HEK293T (cell line): ENCODE measurements around the gene SLC22A13.

Experiments
- CTCF ChIA-PET: fragments of 350-600 bp; formaldehyde crosslinking; extraction: SDS; loops from one replicate; lab custom pipeline; 2021; ENCODE audit warnings: antibody characterized with exemption, inconsistent platforms; lab: Yijun Ruan, JAX
- POLR2A ChIA-PET: fragments of 350-600 bp; formaldehyde crosslinking; extraction: SDS; loops from one replicate; lab custom pipeline; 2020; ENCODE audit warnings: antibody characterized with exemption, inconsistent platforms; lab: Yijun Ruan, JAX
- DNase-seq: peaks from one replicate; pipeline ENCODE4 v3.0.0; 2012; ENCODE audit warnings: mixed read lengths; ENCODE audit errors: extremely low spot score
- ARNT ChIP-seq: fragments of 450-650 bp; IDR thresholded peaks from 2 replicates; pipeline ENCODE4 v1.6.1; 2017; ENCODE audit warnings: mild to moderate bottlenecking
- BHLHE40 ChIP-seq: fragments of 450-650 bp; IDR thresholded peaks from 2 replicates; pipeline ENCODE4 v1.6.1; 2016; ENCODE audit warnings: mild to moderate bottlenecking, moderate library complexity, borderline replicate concordance
- CTBP1 ChIP-seq: fragments of 450-650 bp; IDR thresholded peaks from 2 replicates; pipeline ENCODE4 v1.6.1; 2016; ENCODE audit warnings: borderline replicate concordance
- ELF4 ChIP-seq: fragments of 450-650 bp; IDR thresholded peaks from 2 replicates; pipeline ENCODE4 v1.6.1; 2017; ENCODE audit warnings: antibody characterized with exemption
- FOXA1 ChIP-seq: fragments of 450-650 bp; IDR thresholded peaks from 2 replicates; pipeline ENCODE4 v1.6.1; 2016; ENCODE audit warnings: mild to moderate bottlenecking
- FOXK2 ChIP-seq: fragments of 450-650 bp; IDR thresholded peaks from 2 replicates; pipeline ENCODE4 v1.6.1; 2016; ENCODE audit warnings: mild to moderate bottlenecking
- FOXM1 ChIP-seq: fragments of 450-650 bp; IDR thresholded peaks from 2 replicates; pipeline ENCODE4 v1.6.1; 2017; ENCODE audit warnings: mild to moderate bottlenecking, borderline replicate concordance
- HDGF ChIP-seq: fragments of 450-650 bp; IDR thresholded peaks from 2 replicates; pipeline ENCODE4 v1.6.1; 2017; ENCODE audit warnings: antibody characterized with exemption, borderline replicate concordance
- L3MBTL2 ChIP-seq: fragments of 450-650 bp; conservative IDR thresholded peaks from 2 replicates; pipeline ENCODE4 v1.6.1; 2016; ENCODE audit warnings: mild to moderate bottlenecking
- LEF1 ChIP-seq: fragments of 450-650 bp; IDR thresholded peaks from 2 replicates; pipeline ENCODE4 v1.6.1; 2017; ENCODE audit warnings: mild to moderate bottlenecking, borderline replicate concordance
- NFRKB ChIP-seq: fragments of 450-650 bp; IDR thresholded peaks from 2 replicates; pipeline ENCODE4 v1.6.1; 2016; ENCODE audit warnings: mild to moderate bottlenecking, moderate library complexity
- SP1 ChIP-seq: fragments of 450-650 bp; IDR thresholded peaks from 2 replicates; pipeline ENCODE4 v1.6.1; 2017
- SUZ12 ChIP-seq: fragments of 450-650 bp; IDR thresholded peaks from 2 replicates; pipeline ENCODE4 v1.6.1; 2016; ENCODE audit warnings: mild to moderate bottlenecking
- TARDBP ChIP-seq: fragments of 450-650 bp; IDR thresholded peaks from 2 replicates; pipeline ENCODE4 v1.6.1; 2016
- ZNF384 ChIP-seq: fragments of 450-650 bp; IDR thresholded peaks from 2 replicates; pipeline ENCODE4 v1.6.1; 2016
- TF ChIP-seq, protein P1 (sequence below): fragments of 450-650 bp; IDR thresholded peaks from 2 replicates; pipeline ENCODE4 v1.6.1; 2016

The SLC22A13 gene

DNA sequence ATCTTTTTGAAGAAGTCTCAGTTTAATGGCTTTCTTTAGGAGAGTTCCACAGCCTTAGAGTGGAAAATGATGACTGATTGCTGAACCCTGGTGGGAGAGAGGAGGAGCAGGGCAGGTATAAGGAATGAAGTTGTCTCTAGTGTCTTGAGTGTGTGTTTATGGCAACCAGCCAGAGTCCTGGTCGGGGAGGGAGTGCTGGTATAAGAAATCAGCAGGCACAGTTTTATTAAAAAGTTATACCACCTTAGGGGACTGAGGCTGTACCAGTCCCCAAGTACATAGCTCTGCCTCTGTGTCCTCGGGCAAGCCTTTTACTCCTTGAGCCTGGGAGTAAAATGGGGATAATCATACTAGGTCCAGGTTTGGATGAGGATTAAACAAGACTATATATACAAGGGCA is 46.3 kb downstream of the SLC22A13 start:
- CTCF ChIA-PET: interaction anchor here (0.5 kb wide), 1 partner anchor 35 kb away, joined by 3 read pairs; the partner anchor contains the start of gene XYLB
- POLR2A ChIA-PET: no interaction called here
- no peak for DNase-seq
- TF ChIP-seq FOXK2 (no peak), NFRKB (no peak), CTBP1 (no peak), L3MBTL2 (no peak), ARNT (no peak)

DNA sequence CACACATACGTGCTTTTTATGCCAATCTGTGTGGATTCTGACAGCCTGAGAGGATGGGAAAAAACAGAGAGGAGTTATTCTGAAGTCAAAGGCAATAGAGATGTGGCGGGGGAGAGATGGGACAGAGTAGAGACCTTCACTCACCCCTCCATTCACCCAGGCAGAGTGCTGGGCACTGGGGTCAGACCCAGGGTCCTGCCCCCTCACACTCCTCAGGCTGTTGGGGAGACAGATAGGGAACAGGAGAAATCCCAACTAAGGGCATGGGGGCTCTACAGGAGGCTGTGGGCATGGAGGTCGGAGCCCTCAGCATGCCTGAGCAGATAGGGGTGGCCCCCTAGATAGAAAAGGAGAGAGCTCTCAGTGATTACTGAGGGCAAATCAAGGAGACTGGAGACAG is 46.7 kb downstream of the SLC22A13 start:
- ChIA-PET CTCF (interaction anchor here (0.5 kb wide), 1 partner anchor 34 kb away, joined by 3 read pairs; the partner anchor contains the start of gene XYLB), POLR2A (no interaction called here)
- no peak for DNase-seq
- TF ChIP-seq LEF1 (no peak), TARDBP (no peak), BHLHE40 (no peak), CTBP1 (no peak), FOXA1 (no peak), SP1 (no peak), NFRKB (no peak), FOXM1 (no peak), HDGF (no peak), ARNT (no peak), ZNF384 (no peak), FOXK2 (no peak), SUZ12 (no peak), L3MBTL2 (no peak), ELF4 (no peak)
- TF ChIP-seq, protein P1, sequence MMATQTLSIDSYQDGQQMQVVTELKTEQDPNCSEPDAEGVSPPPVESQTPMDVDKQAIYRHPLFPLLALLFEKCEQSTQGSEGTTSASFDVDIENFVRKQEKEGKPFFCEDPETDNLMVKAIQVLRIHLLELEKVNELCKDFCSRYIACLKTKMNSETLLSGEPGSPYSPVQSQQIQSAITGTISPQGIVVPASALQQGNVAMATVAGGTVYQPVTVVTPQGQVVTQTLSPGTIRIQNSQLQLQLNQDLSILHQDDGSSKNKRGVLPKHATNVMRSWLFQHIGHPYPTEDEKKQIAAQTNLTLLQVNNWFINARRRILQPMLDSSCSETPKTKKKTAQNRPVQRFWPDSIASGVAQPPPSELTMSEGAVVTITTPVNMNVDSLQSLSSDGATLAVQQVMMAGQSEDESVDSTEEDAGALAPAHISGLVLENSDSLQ: no peak

DNA sequence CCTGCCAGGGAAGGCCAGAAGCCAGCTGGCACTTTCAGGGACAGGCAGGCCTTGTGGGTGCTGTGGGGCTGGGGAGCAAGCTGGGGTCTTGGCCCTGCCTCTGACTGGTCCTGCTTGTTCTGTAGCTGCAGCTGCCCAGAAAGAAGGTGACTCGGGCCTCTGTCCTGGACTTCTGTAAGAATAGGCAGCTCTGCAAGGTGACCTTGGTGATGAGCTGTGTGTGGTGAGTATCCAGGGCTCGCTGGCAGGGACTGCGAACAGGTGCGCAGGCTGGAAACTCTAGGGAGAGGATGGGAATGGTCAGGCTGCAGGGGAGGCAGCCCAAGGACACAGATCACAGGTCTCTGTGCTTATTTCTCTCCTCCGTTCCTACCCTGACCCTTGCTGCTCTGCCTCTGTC is 47.7 kb downstream of the SLC22A13 start:
- no peak for DNase-seq
- ChIA-PET POLR2A (no interaction called here), CTCF (no interaction called here)
- no peak for TF ChIP-seq TARDBP
- TF ChIP-seq SP1: no peak
- TF ChIP-seq CTBP1: no peak
- TF ChIP-seq FOXA1: no peak
- no peak for TF ChIP-seq L3MBTL2
- TF ChIP-seq ELF4: no peak
- TF ChIP-seq NFRKB: no peak
- TF ChIP-seq, protein P1: no peak
- no peak for TF ChIP-seq ZNF384
- TF ChIP-seq ARNT: no peak

GRCh38 chr3:38313695-38314094 is 48.1 kb downstream of the SLC22A13 start:
- ChIA-PET POLR2A (no interaction called here), CTCF (no interaction called here)
- no peak for DNase-seq
- TF ChIP-seq ELF4 (no peak), L3MBTL2 (no peak), FOXM1 (no peak), ARNT (no peak), NFRKB (no peak), BHLHE40 (no peak), SUZ12 (no peak), FOXK2 (no peak), HDGF (no peak), TARDBP (no peak), CTBP1 (no peak), FOXA1 (no peak), ZNF384 (no peak)
- TF ChIP-seq, protein P1: no peak

- CTCF ChIA-PET: no interaction called here
- POLR2A ChIA-PET: no interaction called here
- no peak for TF ChIP-seq NFRKB
- no peak for TF ChIP-seq HDGF
- TF ChIP-seq ZNF384: no peak
- no peak for TF ChIP-seq FOXM1
- no peak for TF ChIP-seq ARNT
- TF ChIP-seq CTBP1: no peak
- no peak for DNase-seq
Measured at GRCh38 chr3:38314112-38314763, 48.6 kb downstream of the SLC22A13 start.

DNA sequence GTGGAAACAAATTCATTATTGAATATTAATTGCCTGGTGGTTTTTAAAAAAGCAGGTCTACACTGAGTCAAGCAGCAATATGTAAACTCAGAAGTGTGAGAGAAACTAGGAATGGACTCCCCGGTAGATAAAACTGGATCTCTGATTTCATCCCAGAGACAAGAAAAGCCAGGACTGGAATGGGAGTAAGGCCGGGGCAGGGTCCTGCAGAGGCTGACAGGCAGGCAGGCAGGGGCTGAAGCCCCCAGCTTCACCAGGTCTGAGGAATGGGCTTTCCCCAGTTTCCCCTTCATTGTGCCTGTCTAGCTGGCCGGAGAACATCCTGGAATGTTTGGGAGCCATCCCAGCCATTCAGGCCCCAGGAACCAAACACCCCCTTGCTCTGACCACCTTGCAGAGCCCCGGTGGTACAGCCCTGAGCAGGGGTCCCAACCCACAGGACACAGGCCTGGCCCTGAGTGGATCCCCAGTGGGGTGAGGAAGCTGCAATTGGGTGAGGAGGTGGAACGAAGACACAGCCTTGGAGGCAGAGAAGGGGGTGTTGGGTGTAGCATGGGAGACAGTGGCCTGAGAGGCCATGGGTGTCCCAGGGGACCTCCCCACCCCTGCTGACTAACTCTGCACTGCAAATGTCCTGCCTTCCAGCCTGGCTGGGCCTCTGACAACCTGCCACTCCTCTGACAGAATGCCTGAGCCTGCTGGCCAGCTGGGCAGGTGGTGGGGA is 49.3 kb downstream of the SLC22A13 start:
- TF ChIP-seq SP1 (no peak), NFRKB (no peak), CTBP1 (no peak), FOXM1 (no peak), FOXA1 (no peak), BHLHE40 (no peak), FOXK2 (no peak), TARDBP (no peak), SUZ12 (no peak)
- no peak for DNase-seq
- POLR2A ChIA-PET: no interaction called here
- CTCF ChIA-PET: no interaction called here
